ENCODE results near the gene SLC6A9.

Gene SLC6A9

GRCh38 chr1:44025816-44026215, 5.4 kb downstream of the SLC6A9 start:
- DNase-seq: no peak

- DNase-seq: no peak
Observed at GRCh38 chr1:44024903-44025525, 6.2 kb downstream of the SLC6A9 start.

- no peak for DNase-seq
Observed at GRCh38 chr1:44024031-44024902, 7.0 kb downstream of the SLC6A9 start.

- no peak for DNase-seq
Observed at GRCh38 chr1:44021581-44022321, 9.5 kb downstream of the SLC6A9 start.

- DNase-seq: no peak
Observed at GRCh38 chr1:44021156-44021555, 10.1 kb downstream of the SLC6A9 start.

GRCh38 chr1:44020464-44020863, 10.8 kb downstream of the SLC6A9 start:
- DNase-seq: no peak

GRCh38 chr1:44019466-44019948, 11.8 kb downstream of the SLC6A9 start:
- no peak for DNase-seq

GRCh38 chr1:44016890-44017400, 14.3 kb downstream of the SLC6A9 start:
- DNase-seq: no peak

GRCh38 chr1:44016041-44016889, 15.0 kb downstream of the SLC6A9 start:
- no peak for DNase-seq

GRCh38 chr1:44015206-44015605, 16.1 kb downstream of the SLC6A9 start:
- DNase-seq: no peak

- DNase-seq: no peak
Observed at GRCh38 chr1:44014365-44015104, 16.7 kb downstream of the SLC6A9 start.

GRCh38 chr1:44013949-44014348, 17.3 kb downstream of the SLC6A9 start:
- no peak for DNase-seq

GRCh38 chr1:44012941-44013609, 18.2 kb downstream of the SLC6A9 start:
- no peak for DNase-seq

GRCh38 chr1:44012404-44012803, 18.9 kb downstream of the SLC6A9 start:
- DNase-seq: no peak

- no peak for DNase-seq
Observed at GRCh38 chr1:44010935-44011471, 20.3 kb downstream of the SLC6A9 start.

GRCh38 chr1:44008259-44008658, 23.0 kb downstream of the SLC6A9 start:
- no peak for DNase-seq

- DNase-seq: no peak
Observed at GRCh38 chr1:44002606-44003157, 28.6 kb downstream of the SLC6A9 start.

- DNase-seq: no peak
Observed at GRCh38 chr1:44002165-44002564, 29.1 kb downstream of the SLC6A9 start.

- no peak for DNase-seq
Observed at GRCh38 chr1:44000122-44000665, 31.1 kb downstream of the SLC6A9 start.

- DNase-seq: no peak
Observed at GRCh38 chr1:43999455-43999854, 31.8 kb downstream of the SLC6A9 start.
